ENCODE data around the gene ROR1.
A peak's percentile ranks its signal among the peaks of the same experiment; 100 is the strongest.

The ROR1 gene

GRCh38 chr1:64182207-64182606, 408.4 kb downstream of the ROR1 start:
- TF ChIP-seq FOXP2 (optimal IDR thresholded peaks at IDR 0.05; ENCODE audit: borderline replicate concordance, extremely low read depth, extremely low read length, insufficient read depth) (no peak), REST (IDR thresholded peaks at IDR 0.05; ENCODE audit: insufficient read depth in 1 of 2, low read depth in 2 of 2, low read length in 2 of 2) (no peak)

- no peak for TF ChIP-seq TAF1 (IDR thresholded peaks at IDR 0.05; ENCODE audit: borderline replicate concordance, insufficient read depth, low read length)
- TF ChIP-seq REST (IDR thresholded peaks at IDR 0.05; ENCODE audit: insufficient read depth in 1 of 2, low read depth in 2 of 2, low read length in 2 of 2), result no peak
- TF ChIP-seq FOXP2 (optimal IDR thresholded peaks at IDR 0.05; ENCODE audit: borderline replicate concordance, extremely low read depth, extremely low read length, insufficient read depth), result peak; percentile 42
These were observed 409.7 kb downstream of the ROR1 start for GRCh38 chr1:64183395-64184002.

GRCh38 chr1:64184003-64184440, 410.2 kb downstream of the ROR1 start:
- TF ChIP-seq SIN3A (IDR thresholded peaks at IDR 0.05; ENCODE audit: borderline replicate concordance, insufficient read depth, low read length), result no peak
- no peak for TF ChIP-seq POLR2AphosphoS5 (IDR thresholded peaks at IDR 0.05; ENCODE audit: low read depth, low read length)
- no peak for TF ChIP-seq REST (IDR thresholded peaks at IDR 0.05; ENCODE audit: insufficient read depth in 1 of 2, low read depth in 2 of 2, low read length in 2 of 2)
- TF ChIP-seq TAF1 (IDR thresholded peaks at IDR 0.05; ENCODE audit: borderline replicate concordance, insufficient read depth, low read length), result no peak
- no peak for TF ChIP-seq FOXP2 (optimal IDR thresholded peaks at IDR 0.05; ENCODE audit: borderline replicate concordance, extremely low read depth, extremely low read length, insufficient read depth)

- TF ChIP-seq FOXP2 (optimal IDR thresholded peaks at IDR 0.05; ENCODE audit: borderline replicate concordance, extremely low read depth, extremely low read length, insufficient read depth) (no peak), POLR2AphosphoS5 (IDR thresholded peaks at IDR 0.05; ENCODE audit: low read depth, low read length) (no peak), TAF1 (IDR thresholded peaks at IDR 0.05; ENCODE audit: borderline replicate concordance, insufficient read depth, low read length) (no peak), REST (IDR thresholded peaks at IDR 0.05; ENCODE audit: insufficient read depth in 1 of 2, low read depth in 2 of 2, low read length in 2 of 2) (no peak), SIN3A (IDR thresholded peaks at IDR 0.05; ENCODE audit: borderline replicate concordance, insufficient read depth, low read length) (no peak)
These were observed 412.5 kb downstream of the ROR1 start for GRCh38 chr1:64186138-64186897.
